Tibial nerve (tissue), 4 donors: ENCODE data around the gene RAB1B. TPM values are rescaled to one million over a fixed set of nuclear protein-coding genes. Genes with fewer than 3 reads are reported as not detected.

Source experiments
- DNase-seq, 2 donors: peaks; one replicate each; pipeline ENCODE4 v3.0.0-alpha.2; 2019; ENCODE audit warnings: low spot score in 2 of 2
- H3K27ac ChIP-seq, 4 donors: fragments of 200-600 bp; sonication (generic) in 3 of 4; one replicate each; pipeline ENCODE4 v1.5.1; 2017 to 2019; ENCODE audit warnings: mild to moderate bottlenecking in 1 of 4
- H3K27me3 ChIP-seq, 2 donors: fragments of 200-600 bp; sonication (generic) in 1 of 2; one replicate each; pipeline versions ENCODE4 v1.5.1 to v1.6.0; 2017 to 2019
- H3K36me3 ChIP-seq, 3 donors: fragments of 200-600 bp; sonication (generic); one replicate each; pipeline ENCODE4 v1.5.1; 2018 to 2019
- H3K4me1 ChIP-seq, 4 donors: fragments of 200-600 bp; sonication (generic) in 3 of 4; one replicate each; pipeline ENCODE4 v1.5.1; 2017 to 2019
- H3K4me3 ChIP-seq, 4 donors: fragments of 200-600 bp; sonication (generic) in 3 of 4; one replicate each; pipeline ENCODE4 v1.5.1; 2017 to 2019; ENCODE audit warnings: mild to moderate bottlenecking in 1 of 4, moderate library complexity in 1 of 4
- H3K9me3 ChIP-seq, 4 donors: fragments of 200-600 bp; sonication (generic) in 3 of 4; one replicate each; pipeline ENCODE4 v1.5.1; 2017 to 2019
- CTCF ChIP-seq, 5 experiments: fragments of 200-600 bp in 3 of 5; fragments of 450-650 bp in 2 of 5; sonication (generic) in 3 of 5; IDR thresholded peaks; one replicate each; pipeline ENCODE4 v1.5.1; 2016 to 2019; ENCODE audit warnings: antibody characterized with exemption in 5 of 5, mild to moderate bottlenecking in 3 of 5, moderate library complexity in 2 of 5
- EP300 ChIP-seq, 2 donors: sonication (generic); formaldehyde crosslinking; IDR thresholded peaks; one replicate each; pipeline ENCODE4 v1.6.1; 2017; ENCODE audit warnings: antibody characterized with exemption in 2 of 2, mild to moderate bottlenecking in 1 of 2
- POLR2A ChIP-seq, 2 donors: fragments of 450-650 bp; IDR thresholded peaks; one replicate each; pipeline ENCODE4 v1.6.1; 2017; ENCODE audit warnings: antibody characterized with exemption in 2 of 2, mild to moderate bottlenecking in 2 of 2, moderate library complexity in 2 of 2
- WGBS, 2 donors: methylation state at CpG; one replicate each; pipeline ENCODE4 v1.1.5; 2018; 5-methylcytosine and 5-hydroxymethylcytosine counted together
- total RNA-seq, 4 donors: library from RNA; depleted of rRNA; stranded (reverse); fragments of >200 nt; gene quantifications; one replicate each; pipeline ENCODE4 v1.1.0, GENCODE V29; 2016

RAB1B gene
- 100 to 1,000 TPM in 2 of 4 donors, 10 to 100 TPM in 2; 76.3 to 144 (median 96.8) TPM for total RNA-seq

- H3K9me3 ChIP-seq, result no peaks in the 10 kb centered on the region
- peak; percentile 99 for DNase-seq
- peaks cover 6 to 52% (median 9%) of the 10 kb centered on the region in 3 donors for H3K36me3 ChIP-seq
- WGBS, 2 donors, result 0% methylated on average over 2 to 42 of the region's 64 CpGs
- peaks cover 0 to 37% (median 15%) of the 10 kb centered on the region in 4 donors for H3K4me1 ChIP-seq
- H3K27me3 ChIP-seq, result no peaks in the 10 kb centered on the region
- H3K27ac ChIP-seq, result peak within 1 kb of the TSS; percentile 87 to 99 (median 95)
- peak in 1 of 5 experiments; percentile 29 for TF ChIP-seq CTCF (IDR thresholded peaks at IDR 0.05)
- peak; percentile 89 to 94 for TF ChIP-seq POLR2A (IDR thresholded peaks at IDR 0.05)
- peak; percentile 55 to 99 for TF ChIP-seq EP300 (IDR thresholded peaks at IDR 0.05)
- H3K4me3 ChIP-seq, result peak within 1 kb of the TSS; percentile 67 to 95 (median 80)
Measured at GRCh38 chr11:66268244-66268951, at the start of gene RAB1B. TSS of gene RAB1B (plus strand) at chr11:66268639. CDS start at chr11:66268680, 41 bp downstream.

GRCh38 chr11:66218846-66219620, 49.4 kb upstream of the RAB1B start:
- Histone ChIP-seq H3K4me1 (peaks cover 0 to 3% (median 0%) of the 10 kb centered on the region in 4 donors), H3K27ac (no peak overlapping the region), H3K4me3 (no peak overlapping the region), H3K9me3 (no peaks in the 10 kb centered on the region), H3K36me3 (peaks cover 0 to 84% (median 4%) of the 10 kb centered on the region in 3 donors), H3K27me3 (no peaks in the 10 kb centered on the region)
- no peak for TF ChIP-seq POLR2A (IDR thresholded peaks at IDR 0.05)
- no peak for TF ChIP-seq CTCF (IDR thresholded peaks at IDR 0.05)
- no peak for DNase-seq
- 92 to 94% methylated on average over 18 of the region's 18 CpGs for WGBS, 2 donors

GRCh38 chr11:66219846-66220565, 48.4 kb upstream of the RAB1B start:
- H3K36me3 ChIP-seq, result peaks cover 0 to 84% (median 4%) of the 10 kb centered on the region in 3 donors
- TF ChIP-seq CTCF (IDR thresholded peaks at IDR 0.05) (no peak), EP300 (IDR thresholded peaks at IDR 0.05) (no peak), POLR2A (IDR thresholded peaks at IDR 0.05) (no peak)
- H3K9me3 ChIP-seq, result no peaks in the 10 kb centered on the region
- WGBS, 2 donors, result 84 to 90% methylated on average over 19 of the region's 19 CpGs
- no peak overlapping the region for H3K27ac ChIP-seq
- H3K27me3 ChIP-seq, result no peaks in the 10 kb centered on the region
- peaks cover 0 to 3% (median 0%) of the 10 kb centered on the region in 4 donors for H3K4me1 ChIP-seq
- no peak overlapping the region for H3K4me3 ChIP-seq
- no peak for DNase-seq

GRCh38 chr11:66220566-66220935, 47.9 kb upstream of the RAB1B start:
- Histone ChIP-seq H3K27ac (no peak overlapping the region), H3K9me3 (no peaks in the 10 kb centered on the region), H3K27me3 (no peaks in the 10 kb centered on the region), H3K36me3 (peaks cover 0 to 84% (median 4%) of the 10 kb centered on the region in 3 donors), H3K4me3 (no peak overlapping the region), H3K4me1 (peaks cover 0 to 3% (median 0%) of the 10 kb centered on the region in 4 donors)
- 87 to 92% methylated on average over 6 of the region's 6 CpGs for WGBS, 2 donors
- no peak for DNase-seq
- no peak for TF ChIP-seq CTCF (IDR thresholded peaks at IDR 0.05)
- no peak for TF ChIP-seq EP300 (IDR thresholded peaks at IDR 0.05)
- no peak for TF ChIP-seq POLR2A (IDR thresholded peaks at IDR 0.05)
